CD4-positive, alpha-beta T cell treated with Interleukin-12 subunit alpha and Interleukin-12 subunit beta, for 1 hour (primary cell): ENCODE data around the gene CACNA1G.

Source experiments
- DNase-seq: peaks from one replicate; pipeline ENCODE4 v3.0.0-alpha.2; 2020

Gene CACNA1G

DNA sequence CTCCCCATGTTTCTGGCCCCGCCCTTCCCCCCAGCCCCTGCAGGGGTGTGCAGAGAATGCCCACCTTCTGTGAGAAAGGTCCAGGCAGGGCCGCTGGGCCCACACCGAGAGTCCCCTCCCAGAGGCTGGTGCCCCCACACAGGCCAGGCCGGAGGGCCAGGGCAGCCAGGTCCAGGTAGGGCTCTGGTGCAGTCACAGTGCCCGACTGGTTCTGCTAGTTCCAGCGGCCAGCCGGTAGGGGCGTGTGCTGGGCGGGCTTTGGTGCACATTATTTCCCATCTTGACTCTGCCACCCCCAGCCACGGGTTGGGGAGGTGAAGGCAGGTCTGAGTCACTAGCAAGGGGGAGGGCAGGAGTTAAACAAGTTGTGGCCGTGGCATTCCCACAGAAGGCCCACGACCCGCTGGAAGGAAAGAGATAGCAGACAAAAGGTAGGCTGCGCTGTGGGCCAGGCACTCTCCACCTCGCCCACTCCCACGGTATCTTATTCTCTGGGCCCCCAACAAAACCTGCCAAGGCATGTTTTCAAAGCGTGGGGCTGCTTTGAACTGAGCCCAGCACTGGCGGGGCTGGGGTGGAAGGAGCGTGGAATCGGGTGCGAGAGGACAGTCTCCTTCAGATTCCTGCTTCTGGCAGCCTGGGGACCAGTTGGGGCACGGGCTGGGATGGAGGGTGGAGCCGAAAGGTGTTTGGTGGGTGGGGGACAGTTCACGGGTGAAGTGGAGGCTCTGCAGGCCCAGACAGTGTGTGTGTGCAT, 26.1 kb upstream of the CACNA1G start:
- no peak for DNase-seq

- no peak for DNase-seq
Measured at GRCh38 chr17:50534979-50535326, 25.6 kb upstream of the CACNA1G start.

- DNase-seq = no peak
Measured at GRCh38 chr17:50535407-50535806, 25.1 kb upstream of the CACNA1G start.

DNA sequence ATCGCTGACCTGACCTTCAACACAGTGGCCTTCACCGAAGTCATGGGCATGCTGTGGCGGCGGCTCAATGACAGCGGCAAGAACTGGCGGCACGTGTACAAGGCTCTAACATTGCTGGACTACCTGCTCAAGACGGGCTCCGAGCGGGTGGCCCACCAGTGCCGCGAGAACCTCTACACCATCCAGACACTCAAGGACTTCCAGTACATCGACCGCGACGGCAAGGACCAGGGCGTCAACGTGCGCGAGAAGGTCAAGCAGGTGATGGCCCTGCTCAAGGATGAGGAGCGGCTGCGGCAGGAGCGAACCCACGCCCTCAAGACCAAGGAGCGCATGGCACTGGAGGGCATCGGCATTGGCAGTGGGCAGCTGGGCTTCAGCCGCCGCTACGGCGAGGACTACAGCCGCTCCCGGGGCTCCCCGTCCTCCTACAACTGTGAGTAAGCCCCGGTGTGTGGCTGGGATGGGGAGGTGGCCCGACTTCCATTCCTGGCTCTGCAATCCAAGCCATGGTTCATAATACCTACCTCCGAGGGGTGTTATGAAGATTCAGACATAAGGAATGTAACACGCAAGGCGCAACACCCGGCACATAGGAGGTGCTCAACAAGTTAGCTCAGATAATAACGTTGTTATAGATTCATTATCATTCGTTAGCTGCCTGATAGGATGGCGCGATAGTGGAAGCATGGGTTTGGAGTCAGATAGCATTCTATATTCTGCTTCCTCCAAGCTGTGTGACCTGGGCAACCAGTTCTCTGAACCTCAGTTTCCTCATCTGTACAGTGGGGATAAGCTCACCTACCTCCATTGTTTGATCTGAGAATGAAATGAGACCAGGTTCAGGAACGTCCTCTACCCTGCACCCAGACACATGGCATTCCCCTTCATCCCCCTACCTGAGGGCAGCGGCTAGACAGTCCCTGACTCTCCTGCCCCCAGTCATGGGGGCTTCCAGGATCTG, 23.6 kb upstream of the CACNA1G start:
- DNase-seq = no peak

DNA sequence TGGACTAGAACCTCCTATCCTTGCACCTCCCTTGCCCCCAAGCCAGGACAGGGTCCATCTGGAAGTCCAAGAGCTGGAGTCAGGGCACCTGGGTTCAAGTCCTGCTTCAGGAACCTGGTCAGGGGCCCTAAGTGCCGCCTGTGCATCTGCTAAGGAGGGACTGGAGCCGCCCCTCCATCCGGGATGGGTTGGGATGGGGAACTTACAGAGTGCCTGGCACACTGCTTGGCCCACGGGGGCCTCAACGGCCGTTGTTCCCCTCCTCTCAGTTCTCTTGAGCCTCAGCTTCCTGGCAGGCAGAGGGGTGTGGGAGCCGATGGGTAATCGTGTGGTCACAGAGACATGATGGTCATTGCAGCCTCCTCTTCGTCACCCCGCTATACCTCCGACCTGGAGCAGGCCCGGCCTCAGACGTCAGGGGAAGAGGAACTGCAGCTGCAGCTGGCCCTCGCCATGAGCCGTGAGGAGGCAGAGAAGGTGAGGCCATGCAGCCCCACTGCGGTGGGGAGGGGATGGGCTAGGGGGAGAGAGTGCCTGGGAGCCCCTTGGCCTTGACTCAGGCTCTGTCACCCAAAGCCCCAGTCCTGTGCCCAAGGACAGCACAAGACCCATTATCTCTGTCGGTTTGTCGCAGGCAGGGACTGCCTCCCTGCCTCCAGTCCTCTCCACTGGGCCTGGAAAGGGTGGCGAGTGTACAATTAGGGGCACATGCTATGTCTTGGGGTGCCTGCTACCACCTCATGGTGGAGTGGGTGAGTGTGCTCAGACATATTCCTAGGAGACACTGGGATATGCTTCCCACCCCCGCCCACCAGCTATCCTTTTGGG, 22.6 kb upstream of the CACNA1G start:
- no peak for DNase-seq

GRCh38 chr17:50538549-50539410, 21.7 kb upstream of the CACNA1G start:
- DNase-seq = no peak

- DNase-seq = no peak
Measured at GRCh38 chr17:50539762-50540559, 20.6 kb upstream of the CACNA1G start.

DNA sequence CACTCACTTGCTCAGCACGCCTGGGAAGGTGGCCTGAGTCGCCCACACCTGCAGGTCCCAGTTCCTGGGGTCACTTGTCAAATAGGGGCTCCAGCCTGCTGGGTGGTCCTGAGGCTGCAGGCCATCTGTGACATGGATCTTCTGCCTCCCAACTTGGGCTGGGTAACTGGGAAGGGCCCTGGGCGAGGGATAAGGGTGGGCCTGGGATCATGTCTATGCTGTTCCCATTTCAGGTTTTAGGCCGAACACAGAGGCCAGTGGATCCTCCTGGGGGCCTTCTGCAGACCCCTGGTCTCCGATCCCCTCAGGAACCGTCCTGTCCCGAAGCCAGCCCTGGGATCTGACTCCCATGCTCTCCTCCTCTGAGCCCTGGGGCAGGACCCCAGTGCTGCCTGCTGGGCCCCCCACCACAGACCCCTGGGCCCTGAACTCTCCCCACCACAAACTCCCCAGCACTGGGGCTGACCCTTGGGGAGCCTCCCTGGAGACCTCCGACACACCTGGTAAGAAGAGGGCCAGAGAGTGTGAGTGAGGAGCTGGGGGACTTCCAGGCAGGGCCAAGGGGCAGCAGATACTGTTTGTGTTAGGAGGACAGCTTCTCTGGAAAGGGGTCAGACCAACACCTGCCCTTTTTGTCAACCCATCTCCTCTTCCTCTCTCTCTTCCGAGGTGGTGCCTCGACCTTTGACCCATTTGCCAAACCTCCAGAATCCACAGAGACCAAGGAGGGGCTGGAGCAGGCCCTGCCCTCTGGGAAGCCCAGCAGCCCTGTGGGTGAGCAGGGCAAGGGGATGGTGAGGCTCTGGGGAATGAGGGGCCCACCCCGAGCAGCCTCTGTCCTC, 19.7 kb upstream of the CACNA1G start:
- no peak for DNase-seq

DNA sequence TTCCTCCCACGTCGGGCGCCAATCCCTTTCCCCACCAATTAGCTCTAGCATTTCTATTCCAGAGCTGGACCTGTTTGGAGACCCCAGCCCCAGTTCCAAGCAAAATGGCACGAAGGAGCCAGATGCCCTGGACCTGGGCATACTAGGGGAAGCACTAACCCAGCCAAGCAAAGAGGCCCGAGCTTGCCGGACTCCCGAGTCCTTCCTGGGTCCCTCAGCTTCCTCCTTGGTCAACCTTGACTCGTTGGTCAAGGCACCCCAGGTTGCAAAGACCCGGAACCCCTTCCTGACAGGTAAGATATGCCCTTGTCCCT, 19.2 kb upstream of the CACNA1G start:
- no peak for DNase-seq

DNA sequence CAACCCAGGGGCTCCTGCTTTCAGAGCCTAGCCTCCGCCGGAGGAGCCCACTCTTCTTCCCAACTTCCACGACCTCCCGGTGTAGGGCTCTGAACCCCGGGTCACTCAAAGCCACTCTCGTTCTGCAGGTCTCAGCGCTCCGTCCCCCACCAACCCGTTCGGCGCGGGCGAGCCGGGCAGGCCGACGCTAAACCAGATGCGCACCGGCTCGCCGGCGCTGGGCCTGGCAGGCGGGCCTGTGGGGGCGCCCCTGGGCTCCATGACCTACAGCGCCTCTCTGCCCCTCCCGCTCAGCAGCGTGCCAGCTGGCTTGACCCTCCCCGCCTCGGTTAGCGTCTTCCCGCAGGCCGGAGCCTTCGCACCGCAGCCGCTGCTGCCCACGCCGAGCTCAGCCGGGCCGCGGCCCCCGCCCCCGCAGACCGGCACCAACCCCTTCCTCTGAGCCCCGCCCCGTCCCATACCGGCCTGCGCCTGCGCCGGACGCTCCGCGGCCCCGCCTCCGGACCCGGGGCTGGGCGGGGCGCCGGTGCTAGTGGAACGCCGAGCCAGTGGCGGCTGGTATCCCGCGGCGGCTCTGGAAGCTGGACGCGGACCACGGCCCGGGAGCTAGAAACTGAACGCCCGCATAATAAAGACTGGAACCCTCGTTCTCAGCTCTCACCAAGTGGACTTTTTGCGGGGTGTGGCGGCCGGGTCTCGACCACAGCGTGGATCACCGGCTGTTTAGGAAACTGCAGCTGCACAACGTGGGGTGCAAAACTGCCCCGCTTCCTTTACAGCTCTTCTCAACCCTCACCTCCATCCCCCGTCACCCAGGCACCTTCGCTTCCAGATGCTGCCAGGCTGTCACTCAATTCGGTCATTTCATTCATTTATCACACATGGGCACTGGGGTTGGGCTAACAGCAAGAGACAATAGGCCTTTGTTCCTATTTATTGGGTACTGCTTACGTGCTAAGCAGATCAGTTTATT, 18.5 kb upstream of the CACNA1G start:
- peak; percentile 84 for DNase-seq

DNA sequence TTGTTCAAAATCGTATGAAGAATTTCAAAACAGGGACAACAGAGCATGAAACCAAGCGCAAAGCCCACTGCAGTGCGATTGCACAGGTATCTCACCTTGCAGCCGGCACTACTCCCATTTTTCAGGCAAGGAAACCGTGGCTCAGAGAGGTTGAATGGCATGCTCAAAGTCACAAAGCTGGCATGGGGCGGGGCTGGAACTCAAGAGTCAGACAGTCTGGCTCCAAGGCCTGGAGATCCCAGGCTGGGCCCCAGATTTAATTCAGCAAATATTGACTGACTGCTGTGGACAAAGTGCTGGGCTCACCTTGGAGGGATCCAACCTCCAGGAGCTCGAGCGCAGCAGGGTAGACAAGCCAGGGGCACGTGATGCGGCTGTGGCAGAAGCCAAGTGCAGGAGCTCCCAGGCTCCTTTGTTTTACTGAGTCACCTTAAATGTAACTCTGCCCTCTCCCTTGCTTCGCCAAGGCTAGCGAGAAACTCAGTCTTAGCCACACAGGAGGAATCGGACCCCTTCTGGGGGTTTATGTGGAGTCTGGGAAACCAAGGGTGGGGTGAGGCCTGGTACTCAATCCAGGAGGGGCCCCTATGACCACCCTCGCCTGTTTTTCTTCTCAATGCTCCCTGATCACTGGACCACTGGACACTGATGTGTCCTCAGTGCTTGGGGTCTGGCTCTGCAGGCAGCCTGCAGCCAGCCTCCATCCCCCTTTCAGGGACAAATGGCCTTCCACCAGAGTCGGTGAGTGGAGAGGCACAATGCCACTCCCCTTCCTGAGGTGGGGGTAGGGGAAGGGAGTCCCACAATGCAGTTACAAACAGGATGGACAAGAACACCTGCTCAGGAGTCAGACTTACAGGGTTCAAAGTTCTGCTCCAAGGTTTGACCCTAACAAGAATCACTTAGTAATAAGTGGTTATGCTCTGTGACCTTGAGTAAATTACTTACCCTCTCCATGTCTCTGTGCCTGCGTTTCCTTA, 17.4 kb upstream of the CACNA1G start:
- no peak for DNase-seq

DNA sequence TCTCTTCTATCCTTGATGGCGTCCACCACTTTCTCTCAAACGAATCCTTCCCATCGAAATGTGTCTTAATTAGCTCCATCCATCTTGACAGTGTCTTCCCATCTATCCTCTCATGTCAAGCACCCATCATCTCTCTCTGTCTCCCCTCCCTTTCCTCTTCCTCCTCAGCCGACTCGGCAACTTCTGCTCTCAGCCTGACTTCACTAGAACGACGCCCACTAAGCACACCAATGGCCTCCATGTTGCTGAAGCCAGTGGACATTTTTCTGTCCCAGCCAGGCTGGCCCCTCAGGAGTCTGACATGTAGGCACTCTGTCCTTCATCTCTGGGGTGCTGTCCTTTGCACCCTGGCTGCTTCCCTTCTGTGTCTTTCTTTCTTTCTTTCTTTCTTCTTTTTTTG, 16.0 kb upstream of the CACNA1G start:
- no peak for DNase-seq

DNA sequence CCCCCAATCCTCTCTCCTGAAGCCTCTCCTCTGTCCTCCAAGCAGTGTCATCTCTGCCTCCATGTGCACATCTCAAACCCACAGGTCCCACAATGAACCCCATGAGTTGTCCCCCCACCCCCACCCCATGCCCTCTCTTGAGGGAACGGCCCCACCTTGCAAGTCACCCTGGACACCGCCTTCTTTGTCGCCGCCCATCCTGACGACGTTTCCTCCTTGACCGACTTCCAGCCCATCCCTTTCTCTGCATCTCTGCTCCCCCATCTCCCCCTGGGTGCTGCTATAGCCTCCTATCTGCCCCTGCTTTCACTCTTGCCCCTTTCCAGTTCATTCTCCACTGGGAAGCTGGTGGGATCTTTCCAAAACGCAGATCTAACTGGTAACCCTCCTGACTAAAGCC, 15.2 kb upstream of the CACNA1G start:
- DNase-seq = no peak

GRCh38 chr17:50546701-50547034, 13.8 kb upstream of the CACNA1G start:
- no peak for DNase-seq

GRCh38 chr17:50547035-50547735, 13.3 kb upstream of the CACNA1G start, which contains the start of gene SPATA20:
TSS of gene SPATA20 (plus strand) at chr17:50547174. CDS start at chr17:50547209, 35 bp downstream.
- DNase-seq = peak; percentile 87

DNA sequence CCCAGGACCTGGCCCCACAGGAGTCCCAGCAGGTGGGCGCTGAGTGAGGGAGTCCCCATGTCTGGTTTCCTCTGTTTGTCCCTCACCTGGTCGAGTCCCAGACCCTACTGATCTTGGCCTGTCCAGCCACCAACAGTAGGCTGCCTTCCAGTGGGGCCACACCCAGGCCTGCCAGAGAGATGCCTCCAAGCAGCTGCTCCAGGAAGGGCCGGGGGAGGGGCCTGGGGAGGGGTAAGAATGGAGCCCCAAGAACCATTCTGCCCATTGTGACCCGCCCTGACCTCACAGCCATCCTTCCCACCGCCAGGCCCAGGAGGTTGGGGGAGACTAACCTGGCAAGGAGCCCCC, 12.8 kb upstream of the CACNA1G start:
- no peak for DNase-seq

DNA sequence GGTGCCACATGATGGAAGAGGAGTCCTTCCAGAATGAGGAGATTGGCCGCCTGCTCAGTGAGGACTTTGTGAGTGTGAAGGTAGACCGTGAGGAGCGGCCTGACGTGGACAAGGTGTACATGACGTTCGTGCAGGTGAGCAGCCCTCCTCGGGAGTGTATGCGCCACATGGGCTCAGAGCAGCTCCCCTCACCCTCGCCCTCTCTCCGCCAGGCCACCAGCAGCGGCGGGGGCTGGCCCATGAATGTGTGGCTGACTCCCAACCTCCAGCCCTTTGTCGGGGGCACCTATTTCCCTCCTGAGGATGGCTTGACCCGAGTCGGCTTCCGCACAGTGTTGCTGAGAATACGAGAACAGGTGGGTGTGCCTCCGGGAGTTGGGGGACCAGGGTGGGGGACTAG, 11.7 kb upstream of the CACNA1G start:
- DNase-seq = no peak
